GM10248 (cell line): ENCODE data around the gene MYBPC3.

Source experiments
- CTCF ChIA-PET: fragments of 300-600 bp; sonication (Branson Sonifier 250); formaldehyde crosslinking; extraction: SDS; loops from one replicate; lab custom pipeline; 2021; ENCODE audit warnings: antibody characterized with exemption; lab: Yijun Ruan, JAX
- POLR2A ChIA-PET: fragments of 350-650 bp; sonication (Branson Sonifier 250); formaldehyde crosslinking; extraction: SDS; loops from one replicate; lab custom pipeline; 2020; ENCODE audit warnings: antibody characterized with exemption; lab: Yijun Ruan, JAX
- DNase-seq: peaks from one replicate; pipeline ENCODE4 v3.0.0; 2012; ENCODE audit errors: extremely low spot score
- TF ChIP-seq, protein P1 (sequence below): IDR thresholded peaks from 2 replicates; pipeline ENCODE4 v1.5.1; 2012; ENCODE audit warnings: mild to moderate bottlenecking, low read depth; ENCODE audit errors: extremely low read depth, missing control alignments, control extremely low read depth

MYBPC3 gene

DNA sequence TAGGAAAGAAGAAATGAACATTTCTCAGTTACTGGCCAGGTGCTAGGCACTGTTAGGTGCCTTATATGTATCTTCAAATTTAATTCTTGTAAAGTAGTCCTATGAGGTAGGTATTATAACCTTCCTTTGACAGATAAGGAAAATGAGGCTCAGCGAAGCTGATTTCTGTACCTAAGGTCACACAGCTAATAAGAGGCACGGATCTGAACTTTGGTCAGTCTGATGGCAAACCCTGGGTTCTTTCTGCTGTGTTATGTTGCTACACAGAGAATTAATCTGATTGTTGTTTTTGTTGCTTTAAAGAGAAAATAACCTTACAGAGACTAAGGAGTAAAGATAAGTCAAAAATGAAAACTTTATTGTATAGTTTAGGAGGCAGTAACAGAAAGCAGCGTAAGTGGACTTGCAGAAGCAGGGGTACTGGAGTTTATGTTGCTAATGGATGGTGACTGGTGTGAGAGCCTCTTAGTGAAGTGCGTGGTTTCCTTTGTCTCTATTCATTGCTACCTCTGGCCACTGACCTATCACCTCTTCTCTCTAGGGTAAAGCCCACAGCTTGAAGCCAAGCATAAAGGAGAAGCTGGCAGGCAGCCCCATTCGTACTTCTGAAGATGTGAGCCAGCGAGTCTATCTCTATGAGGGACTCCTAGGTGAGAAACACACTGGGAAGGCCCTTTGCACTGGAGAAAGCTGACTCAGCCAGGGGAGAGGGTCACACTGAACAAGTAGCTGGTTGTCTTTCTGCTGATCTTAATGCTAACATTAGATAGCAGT, 44.3 kb downstream of the MYBPC3 start:
- no peak for DNase-seq
- POLR2A ChIA-PET, result no interaction called here
- TF ChIP-seq, protein P1, sequence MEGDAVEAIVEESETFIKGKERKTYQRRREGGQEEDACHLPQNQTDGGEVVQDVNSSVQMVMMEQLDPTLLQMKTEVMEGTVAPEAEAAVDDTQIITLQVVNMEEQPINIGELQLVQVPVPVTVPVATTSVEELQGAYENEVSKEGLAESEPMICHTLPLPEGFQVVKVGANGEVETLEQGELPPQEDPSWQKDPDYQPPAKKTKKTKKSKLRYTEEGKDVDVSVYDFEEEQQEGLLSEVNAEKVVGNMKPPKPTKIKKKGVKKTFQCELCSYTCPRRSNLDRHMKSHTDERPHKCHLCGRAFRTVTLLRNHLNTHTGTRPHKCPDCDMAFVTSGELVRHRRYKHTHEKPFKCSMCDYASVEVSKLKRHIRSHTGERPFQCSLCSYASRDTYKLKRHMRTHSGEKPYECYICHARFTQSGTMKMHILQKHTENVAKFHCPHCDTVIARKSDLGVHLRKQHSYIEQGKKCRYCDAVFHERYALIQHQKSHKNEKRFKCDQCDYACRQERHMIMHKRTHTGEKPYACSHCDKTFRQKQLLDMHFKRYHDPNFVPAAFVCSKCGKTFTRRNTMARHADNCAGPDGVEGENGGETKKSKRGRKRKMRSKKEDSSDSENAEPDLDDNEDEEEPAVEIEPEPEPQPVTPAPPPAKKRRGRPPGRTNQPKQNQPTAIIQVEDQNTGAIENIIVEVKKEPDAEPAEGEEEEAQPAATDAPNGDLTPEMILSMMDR, result no peak
- CTCF ChIA-PET, result interaction anchor here (0.8 to 3.5 kb wide), 2 partner anchors 13 to 156 kb away, joined by 3 to 11 read pairs; no protein-coding TSS in a partner anchor

DNA sequence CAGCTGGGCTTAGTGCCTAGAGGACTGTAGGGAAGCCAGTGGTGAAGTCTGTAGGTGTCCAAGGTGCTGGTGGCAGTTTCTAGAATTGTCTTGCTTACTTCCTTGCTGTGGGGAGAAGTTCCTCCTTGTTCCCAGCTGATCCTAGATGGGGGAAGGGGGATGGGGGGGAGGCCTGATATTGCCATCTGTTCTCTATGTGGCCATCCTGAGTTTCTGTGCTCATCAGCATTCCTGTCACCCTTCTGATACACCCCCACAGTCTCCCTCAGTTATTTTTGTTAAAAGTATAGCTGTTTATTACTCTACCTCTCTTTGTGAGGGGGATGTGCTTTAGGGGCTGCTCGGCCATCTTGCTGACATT, 46.0 kb downstream of the MYBPC3 start:
- TF ChIP-seq, protein P1, result no peak
- DNase-seq, result no peak
- CTCF ChIA-PET, result interaction anchor here (1.3 to 1.5 kb wide), 2 partner anchors 13 to 47 kb away, joined by 4 read pairs; no protein-coding TSS in a partner anchor
- POLR2A ChIA-PET, result interaction anchor here (0.6 kb wide), 1 partner anchor 70 kb away, joined by 3 read pairs; no protein-coding TSS in a partner anchor

DNA sequence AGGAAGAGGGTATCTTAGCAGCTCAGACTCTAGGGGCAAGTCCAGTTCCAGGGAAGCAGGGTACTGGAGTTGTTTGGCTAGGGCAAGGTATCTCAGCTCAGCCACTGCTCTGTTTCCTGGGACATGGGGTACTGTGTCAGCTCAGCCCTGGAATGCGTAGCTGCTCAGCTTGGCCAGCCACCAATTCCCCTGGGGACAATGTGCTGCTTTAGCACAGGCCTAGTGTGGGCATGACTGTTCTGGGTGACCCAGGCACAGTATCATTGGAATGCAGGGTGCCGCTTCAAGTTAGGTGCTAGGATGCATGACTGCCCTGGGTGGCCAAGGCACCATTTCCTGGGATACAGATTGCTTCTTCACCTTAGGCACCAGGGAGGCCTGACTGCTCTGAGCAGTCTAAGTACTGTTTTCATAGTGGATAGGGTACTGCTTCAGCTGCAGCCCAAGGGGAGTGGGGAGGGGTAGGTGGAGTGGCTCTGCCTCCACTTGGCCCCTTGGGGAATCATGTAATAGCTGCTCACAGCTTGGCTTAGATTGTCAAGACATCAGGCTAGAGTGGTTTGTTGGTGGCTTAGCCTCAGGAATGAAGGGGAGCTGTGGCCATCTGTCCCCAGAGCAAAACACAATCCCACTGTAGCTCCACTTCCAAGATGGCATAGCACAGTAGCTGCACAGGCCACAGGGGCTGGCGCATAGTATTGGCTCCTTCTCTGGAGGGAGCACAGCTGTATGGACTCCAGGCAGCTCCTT, 46.6 kb downstream of the MYBPC3 start:
- ChIA-PET CTCF (interaction anchor here (0.8 to 1.5 kb wide), 3 partner anchors 13 to 107 kb away, joined by 4 read pairs; no protein-coding TSS in a partner anchor), POLR2A (interaction anchor here (0.6 kb wide), 1 partner anchor 70 kb away, joined by 3 read pairs; no protein-coding TSS in a partner anchor)
- no peak for DNase-seq
- TF ChIP-seq, protein P1, result no peak

DNA sequence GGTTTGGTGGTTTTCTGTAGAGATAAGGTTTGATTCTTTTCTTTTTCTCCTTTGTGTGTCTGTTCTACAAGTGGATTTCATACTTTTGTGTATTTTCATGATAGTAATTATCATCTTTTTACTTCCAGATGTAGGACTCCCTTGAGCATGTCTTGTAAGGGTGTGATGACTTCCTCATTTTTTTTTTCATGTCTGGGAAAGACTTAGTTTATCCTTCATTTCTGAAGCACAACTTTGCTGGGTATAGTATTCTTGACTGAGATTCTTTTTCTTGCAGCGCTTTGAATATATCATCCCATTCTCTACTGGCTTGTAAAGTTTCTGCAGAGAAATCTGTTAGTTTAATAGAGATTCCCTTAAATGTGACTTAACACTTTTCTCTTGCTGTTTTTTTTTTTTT, 49.6 kb downstream of the MYBPC3 start:
- POLR2A ChIA-PET, result no interaction called here

DNA sequence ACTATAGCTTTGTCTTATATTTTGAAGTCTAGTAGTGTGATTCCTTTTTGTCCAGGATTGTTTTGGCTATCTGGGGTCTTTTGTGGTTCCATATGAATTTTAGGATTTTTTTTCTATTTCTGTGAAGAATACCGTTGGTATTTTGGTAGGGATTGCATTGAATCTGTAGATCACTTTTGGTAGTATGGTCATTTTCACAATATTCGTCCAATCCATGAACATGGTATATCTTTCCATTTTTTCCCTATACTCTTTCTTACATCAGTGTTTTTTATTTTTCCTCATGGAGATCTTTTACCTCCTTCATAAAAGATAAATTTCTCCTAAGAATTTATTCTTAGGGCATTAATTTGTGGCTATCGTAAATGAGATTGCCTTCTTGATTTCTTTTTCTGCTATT, 53.4 kb downstream of the MYBPC3 start:
- DNase-seq, result no peak
- TF ChIP-seq, protein P1, result no peak
- POLR2A ChIA-PET, result no interaction called here
- CTCF ChIA-PET, result no interaction called here

More for the DNA sequence above, 49.6 kb downstream of the MYBPC3 start:
- CTCF ChIA-PET, result no interaction called here
- TF ChIP-seq, protein P1, result no peak
- no peak for DNase-seq

DNA sequence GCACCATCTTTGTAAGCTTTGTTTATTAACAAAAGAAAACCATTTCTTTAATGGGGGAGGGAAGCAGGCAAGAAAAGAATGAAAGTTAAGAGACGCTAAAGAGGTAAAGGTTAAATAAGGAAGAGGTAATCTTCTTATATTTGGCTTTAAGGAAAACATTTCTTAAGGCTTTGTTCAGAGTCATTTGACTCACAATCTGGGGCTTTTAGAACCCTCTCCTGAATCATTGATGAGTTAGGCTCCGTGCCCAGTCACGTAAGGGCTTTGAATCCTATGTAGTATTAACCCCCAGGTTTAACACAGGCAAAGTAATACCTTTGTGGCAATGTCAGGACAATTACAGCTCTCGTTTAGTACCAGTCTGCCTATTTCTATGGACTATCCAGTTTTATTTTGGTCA, 56.5 kb downstream of the MYBPC3 start:
- CTCF ChIA-PET, result interaction anchor here (0.7 to 1.1 kb wide), 2 partner anchors 22 to 25 kb away, joined by 3 to 4 read pairs; no protein-coding TSS in a partner anchor
- TF ChIP-seq, protein P1, result no peak
- POLR2A ChIA-PET, result no interaction called here
- DNase-seq, result no peak
